HCT116 (cell line): Measurements from ENCODE around the gene SOX18. TPM values are rescaled to one million over a fixed set of nuclear protein-coding genes. Genes with fewer than 3 reads are reported as not detected.

ENCODE experiments used
- ATAC-seq: fragments of 200-7000 bp; cut with Tn5 transposase; 2 replicates; pipeline ENCODE4 v1.9.1; 2020; ENCODE audit warnings: mild to moderate bottlenecking, moderate library complexity
- BruUV-seq: library from RNA; stranded (reverse); fragments of 400-500 nt; replicated peaks from 2 replicates; lab custom pipeline; 2021; lab: Mats Ljungman, UMichigan
- CTCF ChIA-PET: fragments of 300-600 bp; sonication (Branson Sonifier 250); formaldehyde crosslinking; loops from one replicate; lab custom pipeline; 2021; ENCODE audit warnings: antibody characterized with exemption; lab: Charles Lee
- POLR2A ChIA-PET: fragments of 300-600, 350-600 bp; sonication (Branson Sonifier 250); formaldehyde crosslinking; loops from one replicate; lab custom pipeline; 2021; ENCODE audit warnings: antibody characterized with exemption; lab: Charles Lee
- RAD21 ChIA-PET, 2 experiments: fragments of 300-600 bp; sonication (Branson Sonifier 250); formaldehyde crosslinking; loops; one replicate each; lab custom pipeline; 2023; ENCODE audit warnings: low total read pairs in 2 of 2; ENCODE audit not compliant: uncharacterized antibody in 2 of 2, unreplicated experiment in 2 of 2, low non-redundant PET in 1 of 2; lab: Charles Lee
- DNase-seq: peaks from one replicate; pipeline ENCODE4 v3.0.0-alpha.2; 2010; ENCODE audit warnings: low read depth, low spot score
- H2AFZ ChIP-seq: fragments of 200-600 bp; shearing (Covaris generic), sonication (generic); 2 replicates; pipeline ENCODE4 v1.6.1; 2017; ENCODE audit warnings: low read depth, mixed run types, mixed read lengths, antibody characterized with exemption, low read length; ENCODE audit not compliant: poor library complexity, severe bottlenecking
- H3K27ac ChIP-seq: 2 replicates; pipeline ENCODE4 v1.5.1; 2012; ENCODE audit warnings: low read depth, low read length
- H3K27me3 ChIP-seq: fragments of 200-600 bp; sonication (generic); 2 replicates; pipeline ENCODE4 v1.6.1; 2016; ENCODE audit warnings: mixed run types, low read length, mixed read lengths; ENCODE audit not compliant: insufficient read depth
- H3K36me3 ChIP-seq, 2 experiments: fragments of 200-500 bp in 1 of 2; fragments of 200-600 bp in 1 of 2; sonication (Bioruptor generic) in 1 of 2; sonication (generic) in 1 of 2; 2 replicates each; pipeline versions ENCODE4 v1.5.1 to v1.6.1; 2014 to 2016; ENCODE audit warnings: low read length in 2 of 2, inconsistent platforms in 1 of 2, mixed read lengths in 1 of 2, mixed run types in 1 of 2; ENCODE audit not compliant: insufficient read depth in 2 of 2, control insufficient read depth in 1 of 2
- H3K4me1 ChIP-seq, 2 experiments: fragments of 200-600 bp in 1 of 2; sonication (generic) in 1 of 2; 2 replicates each; pipeline versions ENCODE4 v1.5.1 to v1.6.1; 2012 to 2017; ENCODE audit warnings: low read length in 2 of 2, inconsistent platforms in 1 of 2, mild to moderate bottlenecking in 1 of 2, mixed read lengths in 1 of 2, mixed run types in 1 of 2, moderate library complexity in 1 of 2; ENCODE audit not compliant: insufficient read depth in 2 of 2, control insufficient read depth in 1 of 2
- H3K4me2 ChIP-seq: fragments of 200-600 bp; sonication (generic); 2 replicates; pipeline ENCODE4 v1.6.1; 2017; ENCODE audit warnings: mixed run types, low read length, mixed read lengths
- H3K4me3 ChIP-seq, 2 experiments: fragments of 200-600 bp in 1 of 2; sonication (generic) in 1 of 2; replicated peaks in 1 of 2; 2 replicates each; pipeline ENCODE4 v1.5.1; 2011 to 2016; ENCODE audit warnings: low read length in 2 of 2, control low read depth in 1 of 2, low read depth in 1 of 2, mild to moderate bottlenecking in 1 of 2, mixed read lengths in 1 of 2, mixed run types in 1 of 2
- H3K79me2 ChIP-seq: fragments of 200-600 bp; sonication (generic); 2 replicates; pipeline ENCODE4 v1.6.1; 2017; ENCODE audit warnings: mild to moderate bottlenecking, mixed run types, low read length, moderate library complexity, mixed read lengths; ENCODE audit not compliant: insufficient read depth
- H3K9ac ChIP-seq: fragments of 200-600 bp; sonication (generic); 2 replicates; pipeline ENCODE4 v1.6.1; 2016; ENCODE audit warnings: low read length, mixed read lengths
- H3K9me2 ChIP-seq: fragments of 200-600 bp; sonication (generic), shearing (Covaris generic); 2 replicates; pipeline ENCODE4 v1.6.1; 2017; ENCODE audit warnings: mixed run types, mild to moderate bottlenecking, moderate library complexity; ENCODE audit not compliant: insufficient read depth
- H3K9me3 ChIP-seq, 2 experiments: fragments of 200-500 bp in 1 of 2; fragments of 200-600 bp in 1 of 2; sonication (Bioruptor generic) in 1 of 2; sonication (generic) in 1 of 2; 2 replicates each; pipeline ENCODE4 v1.6.1; 2014 to 2017; ENCODE audit warnings: low read length in 2 of 2, mixed read lengths in 2 of 2, inconsistent platforms in 1 of 2, low read depth in 1 of 2, mild to moderate bottlenecking in 1 of 2, mixed run types in 1 of 2, moderate library complexity in 1 of 2; ENCODE audit not compliant: control insufficient read depth in 1 of 2, insufficient read depth in 1 of 2
- H4K20me1 ChIP-seq: fragments of 200-600 bp; sonication (generic), shearing (Covaris generic); 2 replicates; pipeline ENCODE4 v1.6.1; 2017; ENCODE audit warnings: mixed run types, mild to moderate bottlenecking, moderate library complexity; ENCODE audit not compliant: insufficient read depth
- CEBPB ChIP-seq: IDR thresholded peaks from 2 replicates; pipeline ENCODE4 v1.6.1; 2012; ENCODE audit warnings: low read depth
- JUND ChIP-seq: IDR thresholded peaks from 2 replicates; pipeline ENCODE4 v1.6.1; 2012
- POLR2A ChIP-seq: IDR thresholded peaks from 2 replicates; pipeline ENCODE4 v1.7.0; 2011; ENCODE audit warnings: borderline replicate concordance; ENCODE audit not compliant: insufficient read depth, insufficient read length; ENCODE audit errors: extremely low read depth
- RAD21 ChIP-seq: IDR thresholded peaks from 2 replicates; pipeline ENCODE4 v1.6.1; 2012; ENCODE audit warnings: low read depth, mild to moderate bottlenecking
- SP1 ChIP-seq: IDR thresholded peaks from 2 replicates; pipeline ENCODE4 v1.6.1; 2012; ENCODE audit warnings: low read depth
- TCF7L2 ChIP-seq: IDR thresholded peaks from 2 replicates; pipeline ENCODE4 v1.7.0; 2011; ENCODE audit warnings: borderline replicate concordance, inconsistent platforms; ENCODE audit not compliant: insufficient read depth, insufficient read length; ENCODE audit errors: extremely low read depth
- ZFX ChIP-seq: fragments of 450-650 bp; IDR thresholded peaks from 2 replicates; pipeline ENCODE4 v1.6.1; 2017
- ZNF274 ChIP-seq: fragments of 200-500 bp; sonication (Bioruptor generic); IDR thresholded peaks from 2 replicates; pipeline ENCODE4 v1.6.1; 2014; ENCODE audit warnings: mild to moderate bottlenecking, low read depth, low read length, inconsistent platforms
- intact Hi-C: fragments of 100-400 bp; cut with micrococcal nuclease; formaldehyde crosslinking; loops from 2 replicates; pipeline ENCODE4 v1.10.0; 2022
- total RNA-seq: library from RNA; stranded (reverse); gene quantifications from one replicate; pipeline ENCODE4 v1.2.1, GENCODE V29; 2021; ENCODE audit not compliant: unreplicated experiment
- TF ChIP-seq, protein P1 (sequence below): IDR thresholded peaks from 2 replicates; pipeline ENCODE4 v1.6.1; 2012
- TF ChIP-seq, protein P2 (sequence below): IDR thresholded peaks from 2 replicates; pipeline ENCODE4 v1.6.1; 2012; ENCODE audit warnings: low read depth
- TF ChIP-seq, protein P3 (sequence below): IDR thresholded peaks from 2 replicates; pipeline ENCODE4 v1.6.1; 2011; ENCODE audit warnings: mild to moderate bottlenecking, low read length, moderate library complexity; ENCODE audit not compliant: insufficient replicate concordance; ENCODE audit errors: extremely low read depth

SOX18 gene
- total RNA-seq, 1 experiment from 2014 or later, result 3.3 TPM

DNA sequence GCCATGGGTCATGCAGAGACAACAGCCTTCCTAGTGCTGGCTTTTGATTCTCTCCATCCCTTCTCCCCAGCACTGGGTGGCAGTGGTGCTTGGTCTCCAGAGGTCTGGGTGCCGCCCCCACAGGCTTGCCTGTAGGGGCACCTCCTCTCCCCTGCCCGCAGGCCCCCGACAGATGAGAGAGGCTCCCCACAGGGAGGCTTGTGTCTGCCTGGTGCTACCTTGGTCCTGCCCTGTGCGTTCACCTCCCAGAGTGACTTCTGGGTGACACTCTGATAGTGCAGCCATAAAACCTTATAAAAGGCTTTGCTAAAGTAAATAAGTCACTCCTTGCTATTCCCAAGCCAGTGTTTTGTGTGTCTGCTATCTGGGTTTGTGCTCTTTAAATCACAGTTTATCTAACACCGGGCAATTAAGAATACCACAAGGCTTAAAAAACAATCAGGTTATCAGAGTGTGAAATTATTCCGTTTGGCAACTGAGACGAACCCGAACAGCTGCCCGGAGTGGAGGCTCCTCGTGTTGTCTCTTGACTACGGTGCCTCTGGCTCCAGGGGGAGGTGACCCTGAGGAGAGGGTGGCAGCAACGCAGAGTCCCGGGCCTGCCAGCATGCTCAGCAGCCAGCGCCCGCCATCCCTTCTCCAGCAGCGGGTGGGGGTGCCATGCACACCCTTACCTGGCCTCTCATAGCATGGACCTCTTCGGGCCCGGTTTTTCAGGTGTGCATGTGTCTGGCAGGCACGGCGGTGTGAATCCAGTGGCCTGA lies 18.9 kb downstream of the SOX18 start:
- Histone ChIP-seq H3K4me3 (no peak overlapping the region), H3K9me3 (no peaks in the 10 kb centered on the region), H4K20me1 (no peaks in the 10 kb centered on the region), H3K9me2 (no peaks in the 10 kb centered on the region), H2AFZ (no peak overlapping the region), H3K4me1 (no peaks in the 10 kb centered on the region), H3K27ac (no peak overlapping the region), H3K36me3 (peaks cover 9 to 13% of the 10 kb centered on the region in 2 experiments; a peak in 3 of 4 replicates), H3K79me2 (no peaks in the 10 kb centered on the region), H3K9ac (no peak overlapping the region), H3K4me2 (no peak overlapping the region), H3K27me3 (no peaks in the 10 kb centered on the region)
- ATAC-seq (no peak), DNase-seq (no peak)
- POLR2A ChIA-PET, result no interaction called here
- RAD21 ChIA-PET, result no interaction called here
- TF ChIP-seq, protein P1, sequence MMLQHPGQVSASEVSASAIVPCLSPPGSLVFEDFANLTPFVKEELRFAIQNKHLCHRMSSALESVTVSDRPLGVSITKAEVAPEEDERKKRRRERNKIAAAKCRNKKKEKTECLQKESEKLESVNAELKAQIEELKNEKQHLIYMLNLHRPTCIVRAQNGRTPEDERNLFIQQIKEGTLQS, result no peak
- TF ChIP-seq RAD21 (no peak), ZFX (no peak), POLR2A (no peak), CEBPB (no peak), TCF7L2 (no peak), SP1 (no peak), JUND (no peak), ZNF274 (no peak)
- TF ChIP-seq, protein P2, sequence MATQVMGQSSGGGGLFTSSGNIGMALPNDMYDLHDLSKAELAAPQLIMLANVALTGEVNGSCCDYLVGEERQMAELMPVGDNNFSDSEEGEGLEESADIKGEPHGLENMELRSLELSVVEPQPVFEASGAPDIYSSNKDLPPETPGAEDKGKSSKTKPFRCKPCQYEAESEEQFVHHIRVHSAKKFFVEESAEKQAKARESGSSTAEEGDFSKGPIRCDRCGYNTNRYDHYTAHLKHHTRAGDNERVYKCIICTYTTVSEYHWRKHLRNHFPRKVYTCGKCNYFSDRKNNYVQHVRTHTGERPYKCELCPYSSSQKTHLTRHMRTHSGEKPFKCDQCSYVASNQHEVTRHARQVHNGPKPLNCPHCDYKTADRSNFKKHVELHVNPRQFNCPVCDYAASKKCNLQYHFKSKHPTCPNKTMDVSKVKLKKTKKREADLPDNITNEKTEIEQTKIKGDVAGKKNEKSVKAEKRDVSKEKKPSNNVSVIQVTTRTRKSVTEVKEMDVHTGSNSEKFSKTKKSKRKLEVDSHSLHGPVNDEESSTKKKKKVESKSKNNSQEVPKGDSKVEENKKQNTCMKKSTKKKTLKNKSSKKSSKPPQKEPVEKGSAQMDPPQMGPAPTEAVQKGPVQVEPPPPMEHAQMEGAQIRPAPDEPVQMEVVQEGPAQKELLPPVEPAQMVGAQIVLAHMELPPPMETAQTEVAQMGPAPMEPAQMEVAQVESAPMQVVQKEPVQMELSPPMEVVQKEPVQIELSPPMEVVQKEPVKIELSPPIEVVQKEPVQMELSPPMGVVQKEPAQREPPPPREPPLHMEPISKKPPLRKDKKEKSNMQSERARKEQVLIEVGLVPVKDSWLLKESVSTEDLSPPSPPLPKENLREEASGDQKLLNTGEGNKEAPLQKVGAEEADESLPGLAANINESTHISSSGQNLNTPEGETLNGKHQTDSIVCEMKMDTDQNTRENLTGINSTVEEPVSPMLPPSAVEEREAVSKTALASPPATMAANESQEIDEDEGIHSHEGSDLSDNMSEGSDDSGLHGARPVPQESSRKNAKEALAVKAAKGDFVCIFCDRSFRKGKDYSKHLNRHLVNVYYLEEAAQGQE, result no peak
- TF ChIP-seq, protein P3, sequence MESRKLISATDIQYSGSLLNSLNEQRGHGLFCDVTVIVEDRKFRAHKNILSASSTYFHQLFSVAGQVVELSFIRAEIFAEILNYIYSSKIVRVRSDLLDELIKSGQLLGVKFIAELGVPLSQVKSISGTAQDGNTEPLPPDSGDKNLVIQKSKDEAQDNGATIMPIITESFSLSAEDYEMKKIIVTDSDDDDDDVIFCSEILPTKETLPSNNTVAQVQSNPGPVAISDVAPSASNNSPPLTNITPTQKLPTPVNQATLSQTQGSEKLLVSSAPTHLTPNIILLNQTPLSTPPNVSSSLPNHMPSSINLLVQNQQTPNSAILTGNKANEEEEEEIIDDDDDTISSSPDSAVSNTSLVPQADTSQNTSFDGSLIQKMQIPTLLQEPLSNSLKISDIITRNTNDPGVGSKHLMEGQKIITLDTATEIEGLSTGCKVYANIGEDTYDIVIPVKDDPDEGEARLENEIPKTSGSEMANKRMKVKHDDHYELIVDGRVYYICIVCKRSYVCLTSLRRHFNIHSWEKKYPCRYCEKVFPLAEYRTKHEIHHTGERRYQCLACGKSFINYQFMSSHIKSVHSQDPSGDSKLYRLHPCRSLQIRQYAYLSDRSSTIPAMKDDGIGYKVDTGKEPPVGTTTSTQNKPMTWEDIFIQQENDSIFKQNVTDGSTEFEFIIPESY, result no peak
- no TSS peak for BruUV-seq
- CTCF ChIA-PET, result no interaction called here
- intact Hi-C loops, result no loop called here
